NB4 (cell line): ENCODE results near the gene ADARB2.

Experiments
- MAX ChIP-seq: IDR thresholded peaks from 2 replicates; pipeline ENCODE4 v1.6.1; 2011; ENCODE audit warnings: low read depth, low read length
- MYC ChIP-seq: IDR thresholded peaks from 2 replicates; pipeline ENCODE4 v1.6.1; 2011; ENCODE audit warnings: low read depth, low read length
- POLR2A ChIP-seq: IDR thresholded peaks from 2 replicates; pipeline ENCODE4 v1.6.1; 2011; ENCODE audit warnings: mild to moderate bottlenecking; ENCODE audit not compliant: insufficient read length; ENCODE audit errors: extremely low read depth
- TF ChIP-seq, protein P1 (sequence below): IDR thresholded peaks from one replicate; pipeline ENCODE4 v1.5.1; 2012; ENCODE audit warnings: low read depth, low read length

GRCh38 chr10:1575481-1576244 is 161.7 kb downstream of the ADARB2 start:
- TF ChIP-seq POLR2A (no peak), MAX (no peak), MYC (no peak)
- TF ChIP-seq, protein P1, sequence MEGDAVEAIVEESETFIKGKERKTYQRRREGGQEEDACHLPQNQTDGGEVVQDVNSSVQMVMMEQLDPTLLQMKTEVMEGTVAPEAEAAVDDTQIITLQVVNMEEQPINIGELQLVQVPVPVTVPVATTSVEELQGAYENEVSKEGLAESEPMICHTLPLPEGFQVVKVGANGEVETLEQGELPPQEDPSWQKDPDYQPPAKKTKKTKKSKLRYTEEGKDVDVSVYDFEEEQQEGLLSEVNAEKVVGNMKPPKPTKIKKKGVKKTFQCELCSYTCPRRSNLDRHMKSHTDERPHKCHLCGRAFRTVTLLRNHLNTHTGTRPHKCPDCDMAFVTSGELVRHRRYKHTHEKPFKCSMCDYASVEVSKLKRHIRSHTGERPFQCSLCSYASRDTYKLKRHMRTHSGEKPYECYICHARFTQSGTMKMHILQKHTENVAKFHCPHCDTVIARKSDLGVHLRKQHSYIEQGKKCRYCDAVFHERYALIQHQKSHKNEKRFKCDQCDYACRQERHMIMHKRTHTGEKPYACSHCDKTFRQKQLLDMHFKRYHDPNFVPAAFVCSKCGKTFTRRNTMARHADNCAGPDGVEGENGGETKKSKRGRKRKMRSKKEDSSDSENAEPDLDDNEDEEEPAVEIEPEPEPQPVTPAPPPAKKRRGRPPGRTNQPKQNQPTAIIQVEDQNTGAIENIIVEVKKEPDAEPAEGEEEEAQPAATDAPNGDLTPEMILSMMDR, result no peak
